ENCODE measurements around the gene GNAL.

DNA sequence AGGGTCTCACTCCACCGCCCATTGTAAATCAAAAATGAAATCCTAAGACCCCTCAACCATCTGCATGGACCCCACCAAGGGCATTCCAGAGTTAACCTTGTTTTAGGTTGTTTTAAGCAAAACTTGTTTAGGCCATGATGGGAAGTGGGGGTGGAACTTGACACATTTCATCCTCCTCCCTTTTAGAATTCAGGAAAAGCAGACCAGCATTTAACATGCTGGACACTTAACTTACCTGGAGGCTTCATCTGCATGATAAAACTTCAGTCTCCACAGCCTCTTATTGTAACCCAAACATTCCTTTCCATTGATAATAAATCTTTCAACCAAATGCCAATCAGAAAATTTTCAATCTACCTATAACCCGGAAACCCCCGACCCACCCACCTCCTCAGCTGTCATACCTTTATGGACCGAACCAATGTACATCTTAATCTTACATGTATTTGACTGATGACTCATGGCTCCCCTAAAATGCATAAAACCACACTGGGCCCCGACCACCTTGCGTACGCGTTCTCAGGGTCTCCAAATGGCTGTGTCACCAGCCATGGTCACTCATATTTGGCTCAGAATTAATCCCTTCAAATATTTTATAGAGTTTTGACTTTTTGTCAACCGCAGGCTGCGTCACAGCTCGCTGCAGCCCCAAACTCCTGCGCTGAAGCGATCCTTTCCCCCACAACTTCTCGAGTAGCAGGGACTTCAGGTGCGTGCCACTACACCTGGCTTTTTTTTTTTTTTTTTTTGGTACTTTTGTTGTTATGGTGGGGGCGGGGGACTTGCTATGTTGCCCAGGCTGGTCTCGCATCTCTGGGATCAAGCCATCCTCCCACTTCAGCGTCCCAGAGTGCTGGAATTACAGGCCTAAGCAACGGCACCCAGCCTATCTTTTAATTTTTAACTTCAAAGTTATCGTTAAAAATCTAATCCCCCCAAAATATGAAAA, 218.1 kb downstream of the GNAL start:
- TF ChIP-seq, protein P1, sequence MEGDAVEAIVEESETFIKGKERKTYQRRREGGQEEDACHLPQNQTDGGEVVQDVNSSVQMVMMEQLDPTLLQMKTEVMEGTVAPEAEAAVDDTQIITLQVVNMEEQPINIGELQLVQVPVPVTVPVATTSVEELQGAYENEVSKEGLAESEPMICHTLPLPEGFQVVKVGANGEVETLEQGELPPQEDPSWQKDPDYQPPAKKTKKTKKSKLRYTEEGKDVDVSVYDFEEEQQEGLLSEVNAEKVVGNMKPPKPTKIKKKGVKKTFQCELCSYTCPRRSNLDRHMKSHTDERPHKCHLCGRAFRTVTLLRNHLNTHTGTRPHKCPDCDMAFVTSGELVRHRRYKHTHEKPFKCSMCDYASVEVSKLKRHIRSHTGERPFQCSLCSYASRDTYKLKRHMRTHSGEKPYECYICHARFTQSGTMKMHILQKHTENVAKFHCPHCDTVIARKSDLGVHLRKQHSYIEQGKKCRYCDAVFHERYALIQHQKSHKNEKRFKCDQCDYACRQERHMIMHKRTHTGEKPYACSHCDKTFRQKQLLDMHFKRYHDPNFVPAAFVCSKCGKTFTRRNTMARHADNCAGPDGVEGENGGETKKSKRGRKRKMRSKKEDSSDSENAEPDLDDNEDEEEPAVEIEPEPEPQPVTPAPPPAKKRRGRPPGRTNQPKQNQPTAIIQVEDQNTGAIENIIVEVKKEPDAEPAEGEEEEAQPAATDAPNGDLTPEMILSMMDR (IDR thresholded peaks at IDR 0.05), result no peak
- TF ChIP-seq POLR2AphosphoS5 (IDR thresholded peaks at IDR 0.05) (no peak), EP300 (IDR thresholded peaks at IDR 0.05) (no peak)
